ENCODE measurements around the gene SHC3.

The SHC3 gene

GRCh38 chr9:88987661-88988060, 191.0 kb downstream of the SHC3 start:
- Histone ChIP-seq H3K4me3 (ENCODE audit: low read length) (no peak overlapping the region), H3K4me1 (ENCODE audit: control insufficient read depth, insufficient read depth, low read length) (peaks cover 7% of the 10 kb centered on the region), H3K27ac (ENCODE audit: low read depth, low read length) (no peak overlapping the region), H3K36me3 (ENCODE audit: control insufficient read depth, insufficient read depth, low read length) (no peaks in the 10 kb centered on the region), H3K9ac (ENCODE audit: low read length) (no peak overlapping the region), H3K27me3 (ENCODE audit: control insufficient read depth, insufficient read depth, low read length) (peaks cover 4% of the 10 kb centered on the region)

GRCh38 chr9:88986776-88987175, 191.8 kb downstream of the SHC3 start:
- Histone ChIP-seq H3K4me1 (ENCODE audit: control insufficient read depth, insufficient read depth, low read length) (no peaks in the 10 kb centered on the region), H3K27ac (ENCODE audit: low read depth, low read length) (no peak overlapping the region), H3K36me3 (ENCODE audit: control insufficient read depth, insufficient read depth, low read length) (no peaks in the 10 kb centered on the region), H3K4me3 (ENCODE audit: low read length) (no peak overlapping the region), H3K27me3 (ENCODE audit: control insufficient read depth, insufficient read depth, low read length) (peaks cover 2% of the 10 kb centered on the region), H3K9ac (ENCODE audit: low read length) (no peak overlapping the region)

GRCh38 chr9:88985616-88986015, 193.0 kb downstream of the SHC3 start:
- Histone ChIP-seq H3K27ac (ENCODE audit: low read depth, low read length) (no peak overlapping the region), H3K36me3 (ENCODE audit: control insufficient read depth, insufficient read depth, low read length) (no peaks in the 10 kb centered on the region), H3K4me3 (ENCODE audit: low read length) (no peak overlapping the region), H3K27me3 (ENCODE audit: control insufficient read depth, insufficient read depth, low read length) (no peaks in the 10 kb centered on the region), H3K9ac (ENCODE audit: low read length) (no peak overlapping the region), H3K4me1 (ENCODE audit: control insufficient read depth, insufficient read depth, low read length) (peaks cover 2% of the 10 kb centered on the region)

GRCh38 chr9:88984543-88984883, 194.1 kb downstream of the SHC3 start:
- Histone ChIP-seq H3K9ac (ENCODE audit: low read length) (no peak overlapping the region), H3K27ac (ENCODE audit: low read depth, low read length) (no peak overlapping the region)

GRCh38 chr9:88983865-88984542, 194.6 kb downstream of the SHC3 start:
- H3K4me1 ChIP-seq (ENCODE audit: control insufficient read depth, insufficient read depth, low read length), result peaks cover 2% of the 10 kb centered on the region

More at GRCh38 chr9:88984543-88984883, 194.1 kb downstream of the SHC3 start:
- H3K27me3 ChIP-seq (ENCODE audit: control insufficient read depth, insufficient read depth, low read length), result no peaks in the 10 kb centered on the region
- peaks cover 2% of the 10 kb centered on the region for H3K4me1 ChIP-seq (ENCODE audit: control insufficient read depth, insufficient read depth, low read length)
- H3K36me3 ChIP-seq (ENCODE audit: control insufficient read depth, insufficient read depth, low read length), result no peaks in the 10 kb centered on the region
- no peak overlapping the region for H3K4me3 ChIP-seq (ENCODE audit: low read length)

GRCh38 chr9:88980740-88981203, 197.8 kb downstream of the SHC3 start:
- no peaks in the 10 kb centered on the region for H3K36me3 ChIP-seq (ENCODE audit: control insufficient read depth, insufficient read depth, low read length)
- H3K27me3 ChIP-seq (ENCODE audit: control insufficient read depth, insufficient read depth, low read length), result no peaks in the 10 kb centered on the region
- H3K4me1 ChIP-seq (ENCODE audit: control insufficient read depth, insufficient read depth, low read length), result peaks cover 6% of the 10 kb centered on the region
- no peak overlapping the region for H3K4me3 ChIP-seq (ENCODE audit: low read length)
- H3K27ac ChIP-seq (ENCODE audit: low read depth, low read length), result no peak overlapping the region
- no peak overlapping the region for H3K9ac ChIP-seq (ENCODE audit: low read length)

More at GRCh38 chr9:88983865-88984542, 194.6 kb downstream of the SHC3 start:
- Histone ChIP-seq H3K27ac (ENCODE audit: low read depth, low read length) (no peak overlapping the region), H3K9ac (ENCODE audit: low read length) (no peak overlapping the region), H3K4me3 (ENCODE audit: low read length) (no peak overlapping the region), H3K27me3 (ENCODE audit: control insufficient read depth, insufficient read depth, low read length) (no peaks in the 10 kb centered on the region), H3K36me3 (ENCODE audit: control insufficient read depth, insufficient read depth, low read length) (no peaks in the 10 kb centered on the region)

GRCh38 chr9:88979791-88980190, 198.8 kb downstream of the SHC3 start:
- no peak overlapping the region for H3K27ac ChIP-seq (ENCODE audit: low read depth, low read length)
- no peaks in the 10 kb centered on the region for H3K36me3 ChIP-seq (ENCODE audit: control insufficient read depth, insufficient read depth, low read length)
- H3K9ac ChIP-seq (ENCODE audit: low read length), result no peak overlapping the region
- H3K27me3 ChIP-seq (ENCODE audit: control insufficient read depth, insufficient read depth, low read length), result no peaks in the 10 kb centered on the region
- H3K4me1 ChIP-seq (ENCODE audit: control insufficient read depth, insufficient read depth, low read length), result peaks cover 6% of the 10 kb centered on the region
- no peak overlapping the region for H3K4me3 ChIP-seq (ENCODE audit: low read length)

- Histone ChIP-seq H3K9ac (ENCODE audit: low read length) (no peak overlapping the region), H3K36me3 (ENCODE audit: control insufficient read depth, insufficient read depth, low read length) (no peaks in the 10 kb centered on the region), H3K4me1 (ENCODE audit: control insufficient read depth, insufficient read depth, low read length) (peaks cover 6% of the 10 kb centered on the region), H3K4me3 (ENCODE audit: low read length) (no peak overlapping the region), H3K27ac (ENCODE audit: low read depth, low read length) (no peak overlapping the region), H3K27me3 (ENCODE audit: control insufficient read depth, insufficient read depth, low read length) (no peaks in the 10 kb centered on the region)
These were observed 199.6 kb downstream of the SHC3 start for GRCh38 chr9:88979021-88979420.

GRCh38 chr9:88978034-88978433, 200.6 kb downstream of the SHC3 start:
- Histone ChIP-seq H3K27ac (ENCODE audit: low read depth, low read length) (peak overlapping the region; percentile 5), H3K9ac (ENCODE audit: low read length) (no peak overlapping the region), H3K4me1 (ENCODE audit: control insufficient read depth, insufficient read depth, low read length) (peaks cover 6% of the 10 kb centered on the region), H3K27me3 (ENCODE audit: control insufficient read depth, insufficient read depth, low read length) (no peaks in the 10 kb centered on the region), H3K36me3 (ENCODE audit: control insufficient read depth, insufficient read depth, low read length) (no peaks in the 10 kb centered on the region), H3K4me3 (ENCODE audit: low read length) (no peak overlapping the region)

- H3K4me1 ChIP-seq (ENCODE audit: control insufficient read depth, insufficient read depth, low read length), result peaks cover 6% of the 10 kb centered on the region
- H3K4me3 ChIP-seq (ENCODE audit: low read length), result no peak overlapping the region
- no peaks in the 10 kb centered on the region for H3K27me3 ChIP-seq (ENCODE audit: control insufficient read depth, insufficient read depth, low read length)
- H3K36me3 ChIP-seq (ENCODE audit: control insufficient read depth, insufficient read depth, low read length), result no peaks in the 10 kb centered on the region
- H3K9ac ChIP-seq (ENCODE audit: low read length), result no peak overlapping the region
- no peak overlapping the region for H3K27ac ChIP-seq (ENCODE audit: low read depth, low read length)
These were observed 201.7 kb downstream of the SHC3 start for GRCh38 chr9:88976890-88977257.

GRCh38 chr9:88975966-88976889, 202.4 kb downstream of the SHC3 start:
- Histone ChIP-seq H3K27ac (ENCODE audit: low read depth, low read length) (no peak overlapping the region), H3K4me3 (ENCODE audit: low read length) (no peak overlapping the region), H3K4me1 (ENCODE audit: control insufficient read depth, insufficient read depth, low read length) (peaks cover 6% of the 10 kb centered on the region), H3K27me3 (ENCODE audit: control insufficient read depth, insufficient read depth, low read length) (no peaks in the 10 kb centered on the region), H3K36me3 (ENCODE audit: control insufficient read depth, insufficient read depth, low read length) (no peaks in the 10 kb centered on the region), H3K9ac (ENCODE audit: low read length) (no peak overlapping the region)

- H3K4me1 ChIP-seq (ENCODE audit: control insufficient read depth, insufficient read depth, low read length), result peaks cover 4% of the 10 kb centered on the region
- H3K4me3 ChIP-seq (ENCODE audit: low read length), result no peak overlapping the region
- no peaks in the 10 kb centered on the region for H3K36me3 ChIP-seq (ENCODE audit: control insufficient read depth, insufficient read depth, low read length)
- no peak overlapping the region for H3K9ac ChIP-seq (ENCODE audit: low read length)
- H3K27me3 ChIP-seq (ENCODE audit: control insufficient read depth, insufficient read depth, low read length), result no peaks in the 10 kb centered on the region
- H3K27ac ChIP-seq (ENCODE audit: low read depth, low read length), result no peak overlapping the region
These were observed 204.0 kb downstream of the SHC3 start for GRCh38 chr9:88974641-88975040.
